ENCODE results near the gene PRUNE2. TPM values are rescaled to one million over a fixed set of nuclear protein-coding genes. Genes with fewer than 3 reads are reported as not detected.

Gene PRUNE2
- polyA plus RNA-seq, 1 of the 3 experiments (the other 2 are of a cell fraction): 13.0 TPM

DNA sequence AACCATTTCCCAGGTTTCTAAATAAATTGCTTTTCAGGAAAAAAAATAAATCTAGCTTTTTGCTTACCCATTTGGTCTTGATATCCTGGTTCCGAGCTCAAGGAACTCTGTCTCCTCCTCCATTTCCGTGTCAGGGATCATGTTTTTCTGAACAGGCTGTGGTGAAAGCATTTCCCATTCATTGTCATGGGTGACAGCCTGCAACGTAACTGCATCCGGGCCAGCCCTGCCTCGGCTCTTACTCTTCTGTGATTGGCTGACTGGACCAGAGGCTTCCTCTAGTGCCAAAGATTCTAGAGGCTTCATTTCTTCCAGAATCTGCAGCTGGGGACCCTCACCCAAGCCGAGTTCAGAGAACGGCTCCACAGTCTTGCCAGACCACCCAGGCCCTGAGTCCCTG, 202.6 kb downstream of the PRUNE2 start:
- Histone ChIP-seq H3K4me2 (no peak overlapping the region), H3K36me3 (replicated peaks in 1 of 2; ENCODE audit: control insufficient read depth in 1 of 2, insufficient read depth in 2 of 2, low read length in 1 of 2) (no peaks in the 10 kb centered on the region), H3K79me2 (ENCODE audit: insufficient read depth) (no peaks in the 10 kb centered on the region), H2AFZ (ENCODE audit: low read depth) (no peak overlapping the region), H4K20me1 (ENCODE audit: insufficient read depth) (no peaks in the 10 kb centered on the region), H3K9ac (no peak overlapping the region), H3K27ac (ENCODE audit: low read depth in 2 of 2, low read length in 1 of 2) (no peak overlapping the region), H3F3A (replicated peaks; ENCODE audit: insufficient read depth) (peaks cover 18% of the 10 kb centered on the region), H3K4me3 (ENCODE audit: low read depth in 2 of 2, low read length in 1 of 2) (no peak overlapping the region), H3K27me3 (ENCODE audit: insufficient read depth) (peaks cover 25% of the 10 kb centered on the region), H3K9me3 (no peaks in the 10 kb centered on the region), H3K4me1 (ENCODE audit: control insufficient read depth in 1 of 2, insufficient read depth in 2 of 2, low read depth in 1 of 2, low read length in 1 of 2) (peaks cover 0 to 22% of the 10 kb centered on the region in 2 experiments; a peak in 2 of 4 replicates), H3K9me2 (no peaks in the 10 kb centered on the region)
- POLR2A ChIA-PET: no interaction called here
- CTCF ChIA-PET: interaction anchor here (1.0 to 3.8 kb wide), 8 partner anchors 9 to 255 kb away, joined by 4 to 30 read pairs (median 6); no protein-coding TSS in a partner anchor
- DNase-seq: no peak
- no peak for TF ChIP-seq JUND (IDR thresholded peaks at IDR 0.05)
- 23% methylated on average over 5 of the region's 7 CpGs for WGBS (ENCODE audit: low lambda C conversion rate)

DNA sequence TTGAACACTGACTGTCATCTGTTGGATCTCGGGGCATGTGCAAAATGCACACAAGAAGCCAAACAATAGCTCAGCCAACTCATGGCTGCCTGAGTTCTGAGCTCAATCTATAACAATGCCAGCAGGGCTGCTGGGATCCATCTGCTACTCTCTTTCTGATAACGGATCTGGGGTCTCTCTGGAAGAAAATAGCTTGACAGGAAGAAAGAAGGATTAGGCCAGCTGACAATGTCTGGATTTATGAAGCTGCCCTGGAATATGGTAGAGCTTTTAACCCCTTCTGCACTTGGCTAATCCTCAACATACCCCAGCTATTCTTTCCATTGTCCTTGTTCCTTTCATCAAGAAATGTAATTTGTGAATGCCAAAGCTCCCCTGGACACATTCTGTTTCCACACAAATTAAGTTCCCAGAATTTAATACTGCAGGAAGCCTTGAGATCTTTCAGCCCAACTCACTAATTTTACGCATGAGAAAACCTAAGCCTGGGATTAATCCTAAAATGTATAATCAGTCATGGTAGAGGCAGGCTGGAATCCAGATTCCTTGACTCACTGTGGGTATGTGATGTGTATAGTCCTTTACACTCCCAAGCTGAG, 204.4 kb downstream of the PRUNE2 start:
- Histone ChIP-seq H3K4me2 (peak overlapping the region; percentile 18; the same call in 1 of the 2 replicates), H3K79me2 (ENCODE audit: insufficient read depth) (no peaks in the 10 kb centered on the region), H3K9me3 (no peaks in the 10 kb centered on the region), H3K4me3 (ENCODE audit: low read depth in 2 of 2, low read length in 1 of 2) (no peak overlapping the region), H3K36me3 (replicated peaks in 1 of 2; ENCODE audit: control insufficient read depth in 1 of 2, insufficient read depth in 2 of 2, low read length in 1 of 2) (no peaks in the 10 kb centered on the region), H3K9me2 (no peaks in the 10 kb centered on the region), H3K4me1 (ENCODE audit: control insufficient read depth in 1 of 2, insufficient read depth in 2 of 2, low read depth in 1 of 2, low read length in 1 of 2) (peaks cover 0 to 22% of the 10 kb centered on the region in 2 experiments; a peak in 2 of 4 replicates), H3F3A (replicated peaks; ENCODE audit: insufficient read depth) (peaks cover 18% of the 10 kb centered on the region), H4K20me1 (ENCODE audit: insufficient read depth) (no peaks in the 10 kb centered on the region), H3K27me3 (ENCODE audit: insufficient read depth) (peaks cover 10% of the 10 kb centered on the region; the same call in 1 of the 2 replicates), H2AFZ (ENCODE audit: low read depth) (peak overlapping the region; percentile 5; the same call in 1 of the 2 replicates), H3K27ac (ENCODE audit: low read depth in 2 of 2, low read length in 1 of 2) (peak overlapping the region in 1 of 2 experiments; percentile 64; a peak in 2 of 4 replicates), H3K9ac (no peak overlapping the region)
- WGBS (ENCODE audit: low lambda C conversion rate): 14% methylated on average over 3 of the region's 3 CpGs
- ChIA-PET POLR2A (no interaction called here), CTCF (interaction anchor here (0.6 to 1.4 kb wide), 4 partner anchors 9 to 282 kb away, joined by 3 to 5 read pairs (median 4); no protein-coding TSS in a partner anchor)
- TF ChIP-seq JUND (IDR thresholded peaks at IDR 0.05): peak; percentile 31; the same call in 1 of the 2 replicates
- no peak for TF ChIP-seq ELF1 (IDR thresholded peaks at IDR 0.05)
- TF ChIP-seq, protein P1, sequence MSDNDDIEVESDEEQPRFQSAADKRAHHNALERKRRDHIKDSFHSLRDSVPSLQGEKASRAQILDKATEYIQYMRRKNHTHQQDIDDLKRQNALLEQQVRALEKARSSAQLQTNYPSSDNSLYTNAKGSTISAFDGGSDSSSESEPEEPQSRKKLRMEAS (IDR thresholded peaks at IDR 0.05; ENCODE audit: low read depth): no peak
- peak in 1 of 2 experiments; percentile 22; a peak in 1 of 4 replicates for TF ChIP-seq EP300 (IDR thresholded peaks at IDR 0.05; ENCODE audit: borderline replicate concordance in 1 of 2, low read depth in 1 of 2, low read length in 1 of 2)
- 0 out of 2 replicates have a peak, but pooled peaks have one; percentile 19 for TF ChIP-seq YY1 (IDR thresholded peaks at IDR 0.05; ENCODE audit: low read depth)
- peak; percentile 22; the same call in 1 of the 2 replicates for TF ChIP-seq NFIC (IDR thresholded peaks at IDR 0.05; ENCODE audit: borderline replicate concordance)
- peak; percentile 73; the same call in 1 of the 2 replicates for TF ChIP-seq TCF12 (IDR thresholded peaks at IDR 0.05)
- TF ChIP-seq, protein P2, sequence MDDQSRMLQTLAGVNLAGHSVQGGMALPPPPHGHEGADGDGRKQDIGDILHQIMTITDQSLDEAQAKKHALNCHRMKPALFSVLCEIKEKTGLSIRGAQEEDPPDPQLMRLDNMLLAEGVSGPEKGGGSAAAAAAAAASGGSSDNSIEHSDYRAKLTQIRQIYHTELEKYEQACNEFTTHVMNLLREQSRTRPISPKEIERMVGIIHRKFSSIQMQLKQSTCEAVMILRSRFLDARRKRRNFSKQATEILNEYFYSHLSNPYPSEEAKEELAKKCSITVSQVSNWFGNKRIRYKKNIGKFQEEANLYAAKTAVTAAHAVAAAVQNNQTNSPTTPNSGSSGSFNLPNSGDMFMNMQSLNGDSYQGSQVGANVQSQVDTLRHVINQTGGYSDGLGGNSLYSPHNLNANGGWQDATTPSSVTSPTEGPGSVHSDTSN (IDR thresholded peaks at IDR 0.05): peak; percentile 71
- no peak for DNase-seq

DNA sequence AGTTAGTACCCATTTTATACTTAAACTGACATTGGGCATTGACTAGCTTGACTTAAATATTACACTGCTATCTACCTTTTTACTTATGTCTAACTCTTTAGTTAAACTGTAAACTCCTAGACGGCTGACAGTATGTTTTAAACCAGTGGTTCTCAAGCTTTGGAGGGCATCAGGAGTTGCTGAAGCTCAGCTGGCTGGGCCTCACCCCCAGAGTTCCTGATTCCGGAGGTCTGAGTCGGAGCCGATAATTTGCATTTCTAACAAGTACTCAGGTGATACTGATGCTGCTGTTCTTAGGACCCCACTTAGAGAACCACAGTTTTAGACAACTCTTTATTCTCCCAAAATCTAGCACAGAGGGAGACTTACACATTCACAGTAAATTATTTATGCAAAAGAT, 205.0 kb downstream of the PRUNE2 start:
- no peaks in the 10 kb centered on the region for H3K9me2 ChIP-seq
- 41% methylated on average over 4 of the region's 4 CpGs for WGBS (ENCODE audit: low lambda C conversion rate)
- no peak overlapping the region; the same call in 1 of the 2 replicates for H3K9ac ChIP-seq
- POLR2A ChIA-PET: no interaction called here
- no peak overlapping the region for H3K4me3 ChIP-seq (ENCODE audit: low read depth in 2 of 2, low read length in 1 of 2)
- no peak overlapping the region for H3K4me2 ChIP-seq
- H3K4me1 ChIP-seq (ENCODE audit: control insufficient read depth in 1 of 2, insufficient read depth in 2 of 2, low read depth in 1 of 2, low read length in 1 of 2): peaks cover 0 to 22% of the 10 kb centered on the region in 2 experiments; a peak in 2 of 4 replicates
- H3F3A ChIP-seq (replicated peaks; ENCODE audit: insufficient read depth): peaks cover 18% of the 10 kb centered on the region
- no peak for DNase-seq
- H3K27ac ChIP-seq (ENCODE audit: low read depth in 2 of 2, low read length in 1 of 2): peak overlapping the region in 1 of 2 experiments; percentile 64; a peak in 2 of 4 replicates
- TF ChIP-seq RAD21 (IDR thresholded peaks at IDR 0.05; ENCODE audit: low read length): no peak
- TF ChIP-seq FOXM1 (IDR thresholded peaks at IDR 0.05; ENCODE audit: low read depth): no peak
- no peak for TF ChIP-seq MXI1 (IDR thresholded peaks at IDR 0.05; ENCODE audit: low read depth, low read length)
- no peak for TF ChIP-seq FOXJ3 (CRISPR knock-in tag; IDR thresholded peaks at IDR 0.05)
- no peak for TF ChIP-seq GATA2 (CRISPR knock-in tag; IDR thresholded peaks at IDR 0.05)
- TF ChIP-seq MEF2A (IDR thresholded peaks at IDR 0.05; ENCODE audit: borderline replicate concordance, low read depth): no peak
- TF ChIP-seq YY1 (IDR thresholded peaks at IDR 0.05; ENCODE audit: low read depth): no peak
- TF ChIP-seq GABPA (IDR thresholded peaks at IDR 0.05; ENCODE audit: low read depth): no peak
- TF ChIP-seq, protein P3, sequence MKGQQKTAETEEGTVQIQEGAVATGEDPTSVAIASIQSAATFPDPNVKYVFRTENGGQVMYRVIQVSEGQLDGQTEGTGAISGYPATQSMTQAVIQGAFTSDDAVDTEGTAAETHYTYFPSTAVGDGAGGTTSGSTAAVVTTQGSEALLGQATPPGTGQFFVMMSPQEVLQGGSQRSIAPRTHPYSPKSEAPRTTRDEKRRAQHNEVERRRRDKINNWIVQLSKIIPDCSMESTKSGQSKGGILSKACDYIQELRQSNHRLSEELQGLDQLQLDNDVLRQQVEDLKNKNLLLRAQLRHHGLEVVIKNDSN (IDR thresholded peaks at IDR 0.05; ENCODE audit: borderline replicate concordance, low read depth): no peak
- TF ChIP-seq NFIC (IDR thresholded peaks at IDR 0.05; ENCODE audit: borderline replicate concordance): no peak
- TF ChIP-seq SIN3A (IDR thresholded peaks at IDR 0.05; ENCODE audit: borderline replicate concordance, low read depth, low read length): no peak
- no peak for TF ChIP-seq ELF1 (IDR thresholded peaks at IDR 0.05)
- no peak for TF ChIP-seq EZH2phosphoT487 (IDR thresholded peaks at IDR 0.05; ENCODE audit: borderline replicate concordance, low read depth)
- TF ChIP-seq RFX5 (IDR thresholded peaks at IDR 0.05; ENCODE audit: low read length): no peak
- TF ChIP-seq, protein P2 (IDR thresholded peaks at IDR 0.05): no peak
- H3K27me3 ChIP-seq (ENCODE audit: insufficient read depth): peaks cover 4% of the 10 kb centered on the region; the same call in 1 of the 2 replicates
- H2AFZ ChIP-seq (ENCODE audit: low read depth): peak overlapping the region; percentile 12
- H4K20me1 ChIP-seq (ENCODE audit: insufficient read depth): no peaks in the 10 kb centered on the region
- H3K36me3 ChIP-seq (replicated peaks in 1 of 2; ENCODE audit: control insufficient read depth in 1 of 2, insufficient read depth in 2 of 2, low read length in 1 of 2): no peaks in the 10 kb centered on the region
- no peaks in the 10 kb centered on the region for H3K79me2 ChIP-seq (ENCODE audit: insufficient read depth)
- CTCF ChIA-PET: interaction anchor here (0.6 to 1.4 kb wide), 4 partner anchors 8 to 281 kb away, joined by 3 to 5 read pairs (median 4); no protein-coding TSS in a partner anchor
- no peaks in the 10 kb centered on the region for H3K9me3 ChIP-seq
